Fibroblast of lung (primary cell): ENCODE results near the gene NR5A1.

Experiments
- EZH2 ChIP-seq: IDR thresholded peaks from 2 replicates; pipeline ENCODE4 v1.5.1; 2012; ENCODE audit warnings: low read length, control low read depth, mild to moderate bottlenecking; ENCODE audit errors: missing control alignments
- TF ChIP-seq, protein P1 (sequence below), 2 donors: IDR thresholded peaks in 1 of 2; conservative IDR thresholded peaks in 1 of 2; 1 replicate in 1 of 2; 2 replicates in 1 of 2; pipeline ENCODE4 v1.5.1; 2011 to 2012; ENCODE audit warnings: low read length in 2 of 2, control low read depth in 1 of 2, inconsistent platforms in 1 of 2, low read depth in 1 of 2, mild to moderate bottlenecking in 1 of 2

DNA sequence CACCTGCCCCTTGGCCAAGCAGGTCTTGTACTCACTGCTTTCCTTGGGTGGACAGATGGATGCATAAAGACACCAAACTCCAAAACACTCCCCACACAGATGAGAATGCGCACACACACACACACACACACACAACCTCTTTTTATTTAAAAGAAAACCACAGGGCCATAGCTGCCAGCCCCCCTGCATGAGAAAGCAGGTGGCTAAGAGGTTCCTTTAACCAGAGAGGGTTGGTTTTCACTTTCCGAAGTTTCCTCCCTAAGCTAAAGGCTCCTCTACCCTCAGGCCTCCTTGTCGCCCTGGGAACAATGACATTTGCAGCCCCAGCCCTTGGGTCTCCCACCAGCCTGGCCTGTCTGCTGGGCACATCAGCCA, 11.1 kb downstream of the NR5A1 start:
- TF ChIP-seq, protein P1, sequence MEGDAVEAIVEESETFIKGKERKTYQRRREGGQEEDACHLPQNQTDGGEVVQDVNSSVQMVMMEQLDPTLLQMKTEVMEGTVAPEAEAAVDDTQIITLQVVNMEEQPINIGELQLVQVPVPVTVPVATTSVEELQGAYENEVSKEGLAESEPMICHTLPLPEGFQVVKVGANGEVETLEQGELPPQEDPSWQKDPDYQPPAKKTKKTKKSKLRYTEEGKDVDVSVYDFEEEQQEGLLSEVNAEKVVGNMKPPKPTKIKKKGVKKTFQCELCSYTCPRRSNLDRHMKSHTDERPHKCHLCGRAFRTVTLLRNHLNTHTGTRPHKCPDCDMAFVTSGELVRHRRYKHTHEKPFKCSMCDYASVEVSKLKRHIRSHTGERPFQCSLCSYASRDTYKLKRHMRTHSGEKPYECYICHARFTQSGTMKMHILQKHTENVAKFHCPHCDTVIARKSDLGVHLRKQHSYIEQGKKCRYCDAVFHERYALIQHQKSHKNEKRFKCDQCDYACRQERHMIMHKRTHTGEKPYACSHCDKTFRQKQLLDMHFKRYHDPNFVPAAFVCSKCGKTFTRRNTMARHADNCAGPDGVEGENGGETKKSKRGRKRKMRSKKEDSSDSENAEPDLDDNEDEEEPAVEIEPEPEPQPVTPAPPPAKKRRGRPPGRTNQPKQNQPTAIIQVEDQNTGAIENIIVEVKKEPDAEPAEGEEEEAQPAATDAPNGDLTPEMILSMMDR (conservative IDR thresholded peaks at IDR 0.05 in 1 of 2, IDR thresholded peaks at IDR 0.05 in 1 of 2; ENCODE audit: low read depth in 1 of 2, low read length in 2 of 2), result no peak
- TF ChIP-seq EZH2, result no peak
